T-helper 1 cell treated with Interleukin-12 subunit alpha and Interleukin-12 subunit beta and Interleukin-4 antibody, amounts not matched to agents 30 μg/mL and 1 μg/mL, for 36 hours (primary cell): ENCODE measurements around the gene PKN1.
A peak's percentile ranks its signal among the peaks of the same experiment; 100 is the strongest.

Source experiments
- H3K27ac Mint-ChIP-seq: one replicate; pipeline ENCODE4 v1.8.0; 2021; ENCODE audit warnings: mild to moderate bottlenecking, mixed read lengths
- H3K27me3 Mint-ChIP-seq: one replicate; pipeline ENCODE4 v1.8.0; 2021; ENCODE audit warnings: low read depth, mixed read lengths
- H3K36me3 Mint-ChIP-seq: one replicate; pipeline ENCODE4 v1.8.0; 2021; ENCODE audit warnings: low read depth, mixed read lengths
- H3K4me1 Mint-ChIP-seq: one replicate; pipeline ENCODE4 v1.8.0; 2021; ENCODE audit warnings: low read depth, mixed read lengths
- H3K4me3 Mint-ChIP-seq: one replicate; pipeline ENCODE4 v1.8.0; 2021; ENCODE audit warnings: mild to moderate bottlenecking, moderate library complexity, mixed read lengths
- H3K9me3 Mint-ChIP-seq: one replicate; pipeline ENCODE4 v1.8.0; 2021; ENCODE audit warnings: mixed read lengths

Gene PKN1

DNA sequence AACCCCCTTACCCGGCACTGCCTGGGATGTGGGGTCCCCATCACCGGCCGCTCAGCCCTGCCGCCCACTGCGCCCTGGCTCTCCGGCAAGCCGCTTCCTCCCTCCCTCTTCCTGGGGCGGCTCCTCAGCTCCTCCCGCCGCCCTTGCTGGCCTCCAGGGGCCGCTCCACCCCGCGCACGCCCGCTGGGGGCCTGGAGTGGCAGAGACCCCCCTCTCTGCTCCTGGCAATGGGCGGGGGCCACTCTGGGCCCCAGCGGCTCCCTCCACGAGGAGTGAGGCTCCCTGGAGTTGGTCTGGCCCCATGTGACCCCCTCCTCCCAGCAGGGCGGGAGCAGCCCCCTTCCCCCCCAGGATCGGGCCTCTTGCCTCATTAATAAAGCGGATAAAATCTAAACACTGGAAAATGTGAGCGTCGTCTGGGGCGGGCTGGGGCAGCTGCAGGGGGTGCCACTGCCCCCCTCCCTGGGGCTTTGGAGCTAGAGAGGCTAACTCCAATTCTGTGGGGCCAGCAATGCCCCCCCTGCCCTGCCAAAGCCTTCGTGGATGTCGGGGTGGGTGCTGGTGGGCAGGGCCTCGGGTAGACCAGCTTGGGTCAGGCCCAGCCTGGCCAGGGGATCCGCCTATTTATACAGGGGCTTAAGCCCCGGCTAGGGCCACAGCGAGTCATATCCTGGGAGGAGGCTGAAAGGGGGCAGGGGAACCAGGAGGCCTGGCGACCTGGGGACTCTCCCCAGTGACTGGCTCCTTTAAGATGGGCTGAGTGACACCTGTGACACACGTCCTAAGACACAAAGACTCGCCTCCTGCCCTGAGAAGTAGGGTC lies 42.4 kb downstream of the PKN1 start, which contains the start of gene PTGER1:
Gene PTGER1 (minus strand): TSS at position 104 of the 823 bp plus-strand sequence. CDS start 1,034 bp downstream, outside the sequence.
- peaks cover 23% of the 10 kb centered on the region for H3K4me1 Mint-ChIP-seq
- H3K36me3 Mint-ChIP-seq = peaks cover 9% of the 10 kb centered on the region
- H3K27ac Mint-ChIP-seq = peak within 1 kb of the TSS; percentile 68
- H3K9me3 Mint-ChIP-seq = no peaks in the 10 kb centered on the region
- H3K4me3 Mint-ChIP-seq = peak within 1 kb of the TSS; percentile 53
- peaks cover 17% of the 10 kb centered on the region for H3K27me3 Mint-ChIP-seq

DNA sequence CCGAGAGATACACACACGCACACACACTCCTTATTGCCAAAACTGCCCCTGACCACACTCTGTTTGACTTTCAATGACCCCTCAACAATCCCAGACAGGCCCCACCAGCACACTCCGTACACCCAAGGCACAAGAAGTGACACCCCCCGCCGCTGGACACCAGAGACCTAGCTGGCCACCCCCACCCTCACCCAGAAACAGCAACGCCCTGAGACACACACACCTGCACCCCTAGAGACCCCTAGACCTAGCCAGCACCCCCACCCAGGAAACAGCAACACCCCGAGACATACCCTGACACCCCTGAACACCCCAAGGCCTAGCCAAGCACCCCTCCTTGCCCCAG lies 43.2 kb downstream of the PKN1 start:
- Mint-ChIP-seq H3K4me3 (no peak overlapping the region), H3K9me3 (no peaks in the 10 kb centered on the region), H3K36me3 (peaks cover 9% of the 10 kb centered on the region), H3K27me3 (peaks cover 17% of the 10 kb centered on the region), H3K4me1 (peaks cover 23% of the 10 kb centered on the region), H3K27ac (peak overlapping the region; percentile 68)

DNA sequence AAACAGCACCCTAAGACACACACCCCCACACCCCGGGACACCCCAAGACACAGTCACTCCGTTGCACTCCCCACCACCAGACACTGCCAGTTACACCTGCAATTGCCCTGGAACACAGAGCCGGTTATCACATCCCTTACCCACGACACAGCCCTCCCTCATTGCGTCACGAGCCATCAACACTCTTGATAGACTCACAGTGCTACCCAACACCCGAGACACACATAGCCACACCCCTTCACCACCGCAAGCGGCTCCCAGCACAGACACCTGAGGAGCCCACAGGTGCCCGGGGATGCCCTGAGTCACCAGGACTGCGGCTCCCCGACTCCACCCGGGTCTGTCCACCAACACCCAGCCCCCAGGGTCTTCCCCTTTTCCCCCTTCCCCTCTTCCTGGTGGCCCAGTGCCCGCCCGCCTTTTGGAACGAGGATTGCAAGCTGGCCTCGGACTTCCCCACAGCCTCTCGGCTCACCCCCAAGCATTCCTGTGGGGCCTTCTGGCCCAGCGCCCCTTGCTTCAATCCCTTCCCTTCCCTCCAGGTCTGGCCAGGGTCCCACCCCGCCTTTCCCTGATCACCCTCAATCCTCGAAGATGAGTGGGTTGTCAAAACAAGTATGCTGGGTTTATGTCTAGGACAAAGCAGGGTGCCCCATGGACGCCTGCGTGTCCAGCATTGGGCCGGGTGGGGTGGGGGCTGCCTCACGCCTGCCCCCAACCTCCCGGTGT lies 43.7 kb downstream of the PKN1 start:
- H3K27ac Mint-ChIP-seq = peak overlapping the region; percentile 66
- peaks cover 17% of the 10 kb centered on the region for H3K27me3 Mint-ChIP-seq
- H3K9me3 Mint-ChIP-seq = no peaks in the 10 kb centered on the region
- no peak overlapping the region for H3K4me3 Mint-ChIP-seq
- peaks cover 23% of the 10 kb centered on the region for H3K4me1 Mint-ChIP-seq
- peaks cover 9% of the 10 kb centered on the region for H3K36me3 Mint-ChIP-seq

DNA sequence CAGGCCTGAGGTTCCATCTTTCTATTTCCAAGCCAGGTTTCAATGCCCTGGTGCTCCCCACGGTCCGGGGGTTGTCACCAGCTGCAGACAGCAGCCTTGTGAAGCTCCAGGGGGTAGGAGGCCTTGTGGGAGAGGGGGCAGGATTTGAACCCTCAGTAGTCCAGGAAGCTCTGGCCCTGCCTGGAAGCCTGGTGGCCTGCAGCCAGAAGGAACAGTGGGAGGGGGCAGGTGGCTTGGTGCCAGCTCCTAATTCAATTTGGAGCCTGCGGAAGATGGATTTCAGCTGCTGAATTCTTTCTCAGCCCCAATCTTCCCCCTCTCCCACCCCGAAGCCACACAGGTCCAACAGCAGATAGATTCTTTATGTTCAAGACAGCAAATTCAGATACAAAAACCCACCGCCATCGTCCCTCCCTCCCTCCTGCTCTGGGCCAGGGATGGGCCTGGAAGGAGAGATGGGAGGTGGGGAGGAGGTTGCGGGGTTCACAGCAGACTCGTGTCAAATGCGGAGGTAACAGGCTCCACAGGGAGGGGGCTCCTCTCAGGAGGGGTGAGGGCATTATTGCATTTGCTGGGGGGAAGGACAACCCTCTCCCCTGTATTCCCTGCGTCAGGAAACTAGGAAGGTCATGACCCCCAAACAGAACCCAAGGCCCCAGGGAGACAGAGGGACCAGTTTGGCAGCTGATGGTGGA lies 44.5 kb downstream of the PKN1 start:
- Mint-ChIP-seq H3K4me1 (peaks cover 23% of the 10 kb centered on the region), H3K27me3 (peaks cover 16% of the 10 kb centered on the region), H3K4me3 (no peak overlapping the region), H3K9me3 (no peaks in the 10 kb centered on the region), H3K36me3 (peaks cover 9% of the 10 kb centered on the region), H3K27ac (no peak overlapping the region)

DNA sequence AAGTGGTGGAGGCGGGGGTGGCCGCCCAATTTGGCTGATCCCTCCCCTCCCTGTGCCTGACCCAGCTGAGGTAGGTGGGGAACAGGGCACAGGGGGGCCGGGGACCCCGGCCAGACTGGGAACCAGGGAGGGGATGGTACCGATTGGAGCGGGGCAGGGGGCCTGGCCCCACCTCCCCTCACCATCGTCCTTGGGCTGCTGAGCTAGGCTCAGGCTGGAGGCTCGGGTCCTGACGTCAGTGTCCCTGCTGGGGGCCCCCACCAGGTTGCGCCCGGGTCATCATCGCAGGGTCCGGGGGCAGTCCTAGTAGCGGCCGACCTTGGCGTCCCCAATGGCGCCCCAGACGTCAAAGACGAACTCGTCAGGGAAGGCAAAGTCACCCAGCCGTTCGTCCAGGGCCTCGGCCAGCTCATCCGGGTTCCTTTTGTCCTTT lies 45.0 kb downstream of the PKN1 start:
- peaks cover 6% of the 10 kb centered on the region for H3K36me3 Mint-ChIP-seq
- H3K4me1 Mint-ChIP-seq = peaks cover 20% of the 10 kb centered on the region
- no peak overlapping the region for H3K4me3 Mint-ChIP-seq
- H3K27ac Mint-ChIP-seq = no peak overlapping the region
- peaks cover 10% of the 10 kb centered on the region for H3K27me3 Mint-ChIP-seq
- no peaks in the 10 kb centered on the region for H3K9me3 Mint-ChIP-seq

DNA sequence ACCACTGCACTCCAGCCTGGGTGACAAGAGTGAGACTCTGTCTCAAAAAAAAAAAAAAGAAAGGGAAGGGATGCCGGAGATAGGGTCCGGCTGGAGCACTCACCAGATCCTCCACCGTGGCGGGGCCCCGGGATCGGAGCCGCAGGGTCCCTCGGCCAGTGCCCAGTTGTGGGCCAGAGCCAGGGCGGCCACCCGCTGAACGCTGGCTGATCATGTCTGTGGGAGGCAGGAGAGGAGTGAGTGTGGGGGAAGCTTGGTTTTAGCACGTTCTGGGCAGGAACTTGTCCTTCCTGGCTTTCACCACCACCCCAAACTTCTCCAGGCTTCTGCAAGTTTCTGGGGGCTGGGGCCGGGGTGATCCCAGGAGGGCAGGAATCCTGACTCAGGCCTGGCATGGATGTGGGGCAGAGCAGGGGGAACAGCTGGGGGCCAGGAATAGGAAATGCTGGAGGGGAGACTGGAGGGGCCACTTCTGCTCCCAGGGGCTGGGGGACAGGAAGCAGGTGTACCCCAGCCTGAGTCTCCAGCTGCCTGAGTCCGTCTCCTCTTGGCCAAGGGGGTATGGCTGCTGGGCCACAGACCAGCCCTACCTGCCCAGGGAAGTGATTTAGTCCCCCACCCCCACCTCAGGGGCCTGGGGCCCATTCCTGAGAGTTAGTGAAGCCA lies 46.3 kb downstream of the PKN1 start:
- Mint-ChIP-seq H3K27me3 (peaks cover 5% of the 10 kb centered on the region), H3K9me3 (no peaks in the 10 kb centered on the region), H3K4me3 (no peak overlapping the region), H3K4me1 (peaks cover 18% of the 10 kb centered on the region), H3K27ac (no peak overlapping the region), H3K36me3 (peaks cover 6% of the 10 kb centered on the region)

DNA sequence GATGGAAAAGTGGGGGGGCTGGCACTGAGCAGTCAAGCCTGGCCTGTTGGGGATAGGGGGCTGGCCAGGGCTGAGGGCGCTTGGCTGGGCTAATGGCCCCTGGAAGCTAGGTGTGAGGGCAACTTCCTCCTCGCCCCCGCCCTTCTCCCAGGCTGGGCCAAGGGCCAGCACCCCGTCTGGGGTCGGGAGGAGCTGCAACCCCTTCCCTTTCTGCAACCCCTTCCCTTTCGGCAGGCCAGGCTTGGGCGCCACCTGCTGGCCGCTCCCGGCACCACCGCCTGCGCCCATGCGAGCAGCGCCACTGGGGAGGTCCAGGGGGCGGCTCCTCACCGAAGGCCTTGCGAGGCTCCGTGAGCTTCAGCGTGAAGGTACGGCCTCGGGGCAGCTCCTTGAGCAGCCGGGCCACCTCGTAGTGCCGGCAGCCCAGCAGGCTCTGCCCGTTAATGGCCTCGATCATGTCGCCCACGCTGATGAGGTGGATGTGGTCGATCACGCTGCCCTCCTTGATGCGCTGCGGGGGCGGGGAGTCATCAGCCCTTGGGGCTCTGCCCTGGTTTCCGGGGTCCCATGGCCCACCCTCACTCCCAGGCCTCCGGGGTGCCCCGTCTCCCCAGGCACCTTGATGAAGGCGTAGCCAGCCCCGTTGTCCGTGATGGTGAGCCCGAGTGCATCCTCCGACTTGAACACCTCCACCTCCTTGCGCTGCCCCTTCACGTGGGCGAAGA lies 47.0 kb downstream of the PKN1 start:
- H3K36me3 Mint-ChIP-seq = peaks cover 6% of the 10 kb centered on the region
- H3K27me3 Mint-ChIP-seq = no peaks in the 10 kb centered on the region
- peaks cover 13% of the 10 kb centered on the region for H3K4me1 Mint-ChIP-seq
- no peak overlapping the region for H3K4me3 Mint-ChIP-seq
- no peaks in the 10 kb centered on the region for H3K9me3 Mint-ChIP-seq
- H3K27ac Mint-ChIP-seq = no peak overlapping the region

DNA sequence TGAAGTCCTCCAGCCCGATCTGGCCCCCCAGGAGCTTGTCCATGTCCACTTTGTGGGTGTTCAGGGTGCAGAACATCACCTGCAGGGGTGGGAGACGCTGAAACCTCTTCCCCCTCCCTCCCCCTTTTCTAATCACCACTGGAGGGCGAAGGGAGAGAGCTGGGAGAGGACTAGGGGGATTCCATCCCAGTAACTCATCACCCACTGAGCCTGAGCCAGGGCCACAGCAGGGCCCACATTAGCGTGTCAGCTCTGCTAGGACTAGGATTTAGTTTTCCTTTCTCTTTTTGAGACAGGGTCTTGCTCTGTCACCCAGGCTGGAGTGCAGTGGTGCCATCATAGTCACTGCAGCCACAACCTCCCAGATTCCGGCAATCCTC lies 47.6 kb downstream of the PKN1 start:
- Mint-ChIP-seq H3K4me1 (peaks cover 9% of the 10 kb centered on the region), H3K27ac (no peak overlapping the region), H3K27me3 (no peaks in the 10 kb centered on the region), H3K4me3 (no peak overlapping the region), H3K9me3 (no peaks in the 10 kb centered on the region), H3K36me3 (peaks cover 6% of the 10 kb centered on the region)

DNA sequence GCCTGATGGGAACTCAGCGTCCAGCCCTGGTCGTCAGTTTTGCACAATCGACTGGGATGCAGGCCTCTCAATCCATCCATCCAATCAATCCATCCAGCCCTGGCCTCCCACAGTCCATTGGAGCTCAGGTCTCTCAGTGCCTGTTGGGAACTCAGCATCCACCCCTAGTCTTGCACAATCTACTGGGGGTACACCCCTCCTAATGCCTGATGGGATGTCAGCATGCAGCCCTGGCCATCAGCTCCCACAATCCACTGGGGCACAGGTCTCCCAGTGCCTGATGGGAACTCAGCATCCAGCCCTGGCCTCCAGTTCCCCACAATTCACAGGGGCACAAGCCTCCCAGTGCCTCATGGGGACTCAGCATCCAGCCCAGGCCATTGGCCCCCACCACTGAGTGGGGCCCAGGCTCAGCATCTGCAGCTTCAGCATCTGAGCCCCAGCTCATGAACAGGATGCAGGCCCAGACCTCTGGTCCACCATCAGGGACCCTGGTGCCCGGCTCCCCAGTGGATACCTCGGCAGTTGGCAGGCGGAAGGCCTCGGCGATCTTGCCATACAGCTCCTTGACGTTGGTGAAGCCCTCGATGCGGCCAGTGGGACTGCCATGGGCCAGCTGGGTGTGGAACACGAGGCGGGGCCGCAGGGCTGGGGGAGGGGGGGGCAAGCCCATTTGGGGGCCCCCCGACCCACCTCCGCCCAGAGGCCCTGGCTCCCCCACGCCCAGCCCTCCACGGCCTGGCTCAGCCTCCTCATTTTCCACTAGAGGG lies 49.3 kb downstream of the PKN1 start:
- H3K27ac Mint-ChIP-seq = no peak overlapping the region
- H3K9me3 Mint-ChIP-seq = no peaks in the 10 kb centered on the region
- no peaks in the 10 kb centered on the region for H3K27me3 Mint-ChIP-seq
- H3K4me3 Mint-ChIP-seq = no peak overlapping the region
- peaks cover 3% of the 10 kb centered on the region for H3K36me3 Mint-ChIP-seq
- peaks cover 4% of the 10 kb centered on the region for H3K4me1 Mint-ChIP-seq

DNA sequence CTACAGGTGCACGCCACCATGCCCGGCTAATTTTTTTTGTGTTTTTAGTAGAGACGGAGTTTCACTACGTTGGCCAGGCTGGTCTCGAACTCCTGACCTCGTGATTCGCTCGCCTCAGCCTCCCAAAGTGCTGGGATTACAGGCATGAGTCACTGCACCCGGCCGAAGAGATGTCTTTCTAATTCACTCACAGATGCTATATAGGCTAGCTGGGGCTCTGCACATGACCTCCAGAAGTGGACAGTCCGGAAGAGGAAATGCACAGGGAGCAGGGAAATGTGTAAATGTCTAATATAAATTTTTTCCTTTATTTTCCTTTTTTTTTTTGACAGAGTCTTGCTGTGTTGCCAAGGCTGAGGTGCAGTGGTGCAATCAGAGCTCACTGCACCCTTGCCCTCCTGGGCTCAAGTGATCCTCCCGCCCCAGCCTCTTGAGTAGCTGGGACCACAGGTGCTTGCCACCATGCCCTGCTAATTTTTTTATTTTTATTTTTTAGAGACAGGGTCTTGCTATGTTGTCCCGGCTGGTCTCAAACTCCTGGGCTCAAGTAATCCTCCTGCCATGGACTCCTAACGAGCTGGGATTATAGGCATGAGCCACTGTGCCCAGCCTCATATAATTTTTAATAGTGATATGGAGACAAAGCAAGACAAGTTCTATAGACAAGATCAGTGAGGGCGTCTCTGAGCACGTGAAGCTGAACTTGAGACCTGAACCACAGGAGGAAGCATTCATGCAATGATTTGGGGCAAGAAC lies 54.4 kb downstream of the PKN1 start:
- H3K9me3 Mint-ChIP-seq = no peaks in the 10 kb centered on the region
- peaks cover 4% of the 10 kb centered on the region for H3K4me1 Mint-ChIP-seq
- no peak overlapping the region for H3K4me3 Mint-ChIP-seq
- no peak overlapping the region for H3K27ac Mint-ChIP-seq
- no peaks in the 10 kb centered on the region for H3K27me3 Mint-ChIP-seq
- peaks cover 4% of the 10 kb centered on the region for H3K36me3 Mint-ChIP-seq

DNA sequence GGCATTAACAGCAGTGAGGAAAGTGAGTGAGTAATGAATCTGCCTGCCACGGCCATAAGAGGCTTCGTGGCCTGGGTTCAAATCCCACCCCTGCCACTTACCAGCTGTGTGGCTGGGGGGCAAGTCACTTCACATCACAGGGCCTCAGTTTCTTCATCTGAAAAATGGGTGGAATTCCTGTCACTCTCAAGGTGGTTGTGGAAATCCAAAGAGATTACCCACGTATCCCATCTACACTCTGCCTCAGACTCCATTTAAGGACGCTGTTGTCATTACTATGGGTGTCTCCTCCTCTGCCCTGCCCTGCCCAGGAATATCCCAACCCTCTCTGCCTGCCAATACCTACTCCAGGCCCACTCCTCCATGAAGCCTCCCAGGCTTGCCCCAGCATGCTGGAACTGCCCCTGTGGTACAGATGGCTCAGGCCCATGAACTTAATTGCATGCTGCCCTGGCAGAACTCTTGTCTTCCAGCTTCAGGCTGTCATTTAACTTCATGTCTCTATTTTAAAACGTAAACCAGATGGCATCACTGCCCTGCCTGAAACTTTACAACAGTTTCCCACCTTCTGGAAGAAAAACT lies 59.7 kb downstream of the PKN1 start:
- no peak overlapping the region for H3K4me3 Mint-ChIP-seq
- no peak overlapping the region for H3K27ac Mint-ChIP-seq
- no peaks in the 10 kb centered on the region for H3K9me3 Mint-ChIP-seq
- H3K27me3 Mint-ChIP-seq = no peaks in the 10 kb centered on the region
- H3K4me1 Mint-ChIP-seq = peaks cover 17% of the 10 kb centered on the region
- H3K36me3 Mint-ChIP-seq = peaks cover 8% of the 10 kb centered on the region

DNA sequence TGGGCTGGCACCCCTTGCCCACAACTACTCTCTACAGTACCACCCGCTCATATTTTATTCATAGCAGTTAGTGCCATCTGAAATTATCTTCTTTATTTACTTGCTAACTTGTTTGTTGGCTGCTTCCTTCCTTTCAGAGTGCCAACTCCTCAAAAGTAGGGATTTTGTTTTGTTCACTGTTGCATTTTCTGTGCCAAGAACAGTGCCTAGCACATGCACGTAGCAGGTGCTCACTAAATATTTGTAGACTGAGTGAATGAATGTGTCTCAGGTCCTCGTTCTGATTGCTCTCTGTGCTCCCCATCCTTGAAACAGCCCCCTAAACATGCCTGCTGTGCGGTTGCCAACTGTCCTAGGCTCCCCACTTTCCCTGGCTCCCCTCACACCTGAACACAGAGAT lies 61.3 kb downstream of the PKN1 start:
- Mint-ChIP-seq H3K27ac (peak overlapping the region; percentile 49), H3K9me3 (no peaks in the 10 kb centered on the region), H3K27me3 (no peaks in the 10 kb centered on the region), H3K36me3 (peaks cover 8% of the 10 kb centered on the region), H3K4me1 (peaks cover 17% of the 10 kb centered on the region), H3K4me3 (peak overlapping the region; percentile 80)
